GM12878 (cell line): ENCODE measurements around the gene CLASRP. TPM values are rescaled to one million over a fixed set of nuclear protein-coding genes. Genes with fewer than 3 reads are reported as not detected.
A peak's percentile ranks its signal among the peaks of the same experiment; 100 is the strongest.

Source experiments
- ATAC-seq: fragments of 200-7000 bp; cut with Tn5 transposase; 3 replicates; pipeline ENCODE4 v1.9.1; 2020; ENCODE audit warnings: mild to moderate bottlenecking, moderate library complexity
- BruUV-seq: library from RNA; stranded (reverse); fragments of 400-500 nt; replicated peaks from 2 replicates; lab custom pipeline; 2021; lab: Mats Ljungman, UMichigan
- CTCF ChIA-PET: fragments of 300-600 bp; sonication (Branson Sonifier 250); formaldehyde crosslinking; extraction: SDS; loops from one replicate; lab custom pipeline; 2021; ENCODE audit warnings: inconsistent platforms; lab: Yijun Ruan, JAX
- POLR2A ChIA-PET: fragments of 350-600 bp; formaldehyde crosslinking; extraction: SDS; loops from one replicate; lab custom pipeline; 2021; ENCODE audit warnings: inconsistent platforms; lab: Charles Lee
- RAD21 ChIA-PET: fragments of 300-600 bp; sonication (Branson Sonifier 250); formaldehyde crosslinking; loops from one replicate; lab custom pipeline; 2023; ENCODE audit warnings: antibody characterized with exemption; ENCODE audit not compliant: unreplicated experiment; lab: Charles Lee
- SMC1A ChIA-PET: fragments of 300-600 bp; sonication (Branson Sonifier 250); formaldehyde crosslinking; loops from one replicate; lab custom pipeline; 2023; ENCODE audit not compliant: unreplicated experiment, uncharacterized antibody; lab: Charles Lee
- DNase-seq: peaks from one replicate; pipeline ENCODE4 v3.0.0-alpha.2; 2011; ENCODE audit warnings: low read depth, low spot score
- FAIRE-seq: peaks from 3 replicates; lab custom pipeline; 2011; peaks lifted over from hg19 to GRCh38; lab: Jason Lieb, UNC
- H2AFZ ChIP-seq: 2 replicates; pipeline ENCODE4 v1.6.0; 2011; ENCODE audit warnings: low read depth, low read length, control low read depth; ENCODE audit not compliant: control insufficient read depth
- H3K27ac ChIP-seq: 2 replicates; pipeline ENCODE4 v1.5.1; 2011; ENCODE audit warnings: control low read depth; ENCODE audit not compliant: control insufficient read depth, insufficient read depth
- H3K27me3 ChIP-seq, 2 experiments: replicated peaks in 1 of 2; 2 replicates each; pipeline versions ENCODE4 v1.6.0 to v1.6.1; 2011; ENCODE audit warnings: low read length in 1 of 2; ENCODE audit not compliant: control insufficient read depth in 2 of 2, insufficient read depth in 2 of 2
- H3K36me3 ChIP-seq, 2 experiments: 2 replicates each; pipeline ENCODE4 v1.5.1; 2011; ENCODE audit warnings: low read length in 1 of 2; ENCODE audit not compliant: control insufficient read depth in 2 of 2, insufficient read depth in 2 of 2
- H3K4me1 ChIP-seq: 2 replicates; pipeline ENCODE4 v1.6.1; 2011; ENCODE audit warnings: mild to moderate bottlenecking, low read length, moderate library complexity, mixed read lengths; ENCODE audit not compliant: control insufficient read depth, insufficient read depth
- H3K4me2 ChIP-seq: 2 replicates; pipeline ENCODE4 v1.6.0; 2011; ENCODE audit warnings: control low read depth; ENCODE audit not compliant: control insufficient read depth, insufficient read depth
- H3K4me3 ChIP-seq: fragments of 200-600 bp; sonication (generic); 2 replicates; pipeline ENCODE4 v1.5.1; 2016
- H3K79me2 ChIP-seq: 2 replicates; pipeline ENCODE4 v1.6.0; 2011; ENCODE audit warnings: low read length; ENCODE audit not compliant: control insufficient read depth, insufficient read depth
- H3K9ac ChIP-seq: 2 replicates; pipeline ENCODE4 v1.8.0; 2011; ENCODE audit warnings: low read length, control low read depth, mixed read lengths; ENCODE audit not compliant: control insufficient read depth, insufficient read depth
- H3K9me3 ChIP-seq: replicated peaks from 3 replicates; pipeline ENCODE4 v1.5.1; 2011; ENCODE audit warnings: mild to moderate bottlenecking, low read length; ENCODE audit not compliant: control insufficient read depth, insufficient read depth
- H4K20me1 ChIP-seq: 2 replicates; pipeline ENCODE4 v1.6.0; 2011; ENCODE audit not compliant: control insufficient read depth, insufficient read depth
- BCL3 ChIP-seq: IDR thresholded peaks from 2 replicates; pipeline ENCODE4 v1.6.1; 2011; ENCODE audit warnings: borderline replicate concordance, low read depth, mild to moderate bottlenecking, moderate library complexity, low read length; ENCODE audit not compliant: insufficient read depth, poor library complexity, severe bottlenecking
- IRF4 ChIP-seq: IDR thresholded peaks from 2 replicates; pipeline ENCODE4 v1.6.1; 2011; ENCODE audit warnings: low read depth, low read length
- IRF5 ChIP-seq: fragments of 450-650 bp; IDR thresholded peaks from 2 replicates; pipeline ENCODE4 v1.6.1; 2017; ENCODE audit warnings: borderline replicate concordance
- MXI1 ChIP-seq: fragments of 150-350 bp; IDR thresholded peaks from 2 replicates; pipeline ENCODE4 v1.6.1; 2011; ENCODE audit warnings: low read depth, mild to moderate bottlenecking, inconsistent platforms, low read length, improper control_type of control experiment
- NBN ChIP-seq: fragments of 450-650 bp; IDR thresholded peaks from 2 replicates; pipeline ENCODE4 v1.6.1; 2016
- NFIC ChIP-seq: IDR thresholded peaks from 2 replicates; pipeline ENCODE4 v1.6.1; 2012; ENCODE audit warnings: low read depth, mild to moderate bottlenecking, inconsistent platforms, low read length, moderate library complexity
- NKRF ChIP-seq: fragments of 450-650 bp; conservative IDR thresholded peaks from 2 replicates; pipeline ENCODE4 v1.6.1; 2017; ENCODE audit warnings: mild to moderate bottlenecking, moderate library complexity
- PBX3 ChIP-seq: IDR thresholded peaks from 2 replicates; pipeline ENCODE4 v1.6.1; 2011; ENCODE audit warnings: mild to moderate bottlenecking, low read depth, low read length, moderate library complexity; ENCODE audit not compliant: insufficient replicate concordance
- SP1 ChIP-seq: IDR thresholded peaks from one replicate; pipeline ENCODE4 v1.6.1; 2011; ENCODE audit warnings: low read depth, low read length
- STAT1 ChIP-seq: fragments of 450-650 bp; conservative IDR thresholded peaks from 2 replicates; pipeline ENCODE4 v1.6.1; 2014; ENCODE audit warnings: antibody characterized with exemption, mild to moderate bottlenecking
- TARDBP ChIP-seq: IDR thresholded peaks from 2 replicates; pipeline ENCODE4 v1.6.1; 2016; ENCODE audit warnings: borderline replicate concordance
- ZNF592 ChIP-seq: fragments of 450-650 bp; IDR thresholded peaks from 2 replicates; pipeline ENCODE4 v1.6.1; 2017; ENCODE audit warnings: mild to moderate bottlenecking, moderate library complexity
- WGBS: methylation state at CpG from one replicate; pipeline ENCODE4 v1.1.6; 2016; ENCODE audit warnings: low lambda C conversion rate; ENCODE audit not compliant: insufficient replicate concordance, insufficient coverage; ENCODE audit errors: missing lambda C conversion rate; 5-methylcytosine and 5-hydroxymethylcytosine counted together
- in situ Hi-C: fragments of 300-500 bp; cut with MboI; formaldehyde crosslinking; loops from 9 replicates; pipeline ENCODE4 v1.14.3; 2018; ENCODE audit warnings: mixed read lengths
- intact Hi-C: fragments of 100-400 bp; cut with micrococcal nuclease; formaldehyde crosslinking; loops from one replicate; pipeline ENCODE4 v1.14.2; 2022; ENCODE audit not compliant: unreplicated experiment
- polyA plus RNA-seq, 11 experiments: library from polyadenylated mRNA; depleted of rRNA in 4 of 11; unstranded in 6 of 11; stranded (reverse) in 5 of 11; fragments of >200 nt; fragmentation: Nextera tagmentation in 4 of 11; fragmentation: Illumina TruSeq in 1 of 11; extraction: Ambion mirVana in 4 of 11; extraction: Trizol in 1 of 11; gene quantifications; 1 replicate in 1 of 11; 2 replicates in 10 of 11; pipeline versions ENCODE4 v1.2.1 to v1.2.3, GENCODE V29; 2011 to 2016; ENCODE audit warnings: inconsistent platforms in 2 of 11, missing spikeins in 2 of 11, low read depth in 1 of 11
- total RNA-seq, 4 experiments: library from RNA; depleted of rRNA in 3 of 4; stranded (reverse); fragments of >200 nt in 3 of 4; fragmentation: Illumina TruSeq in 1 of 4; extraction: Trizol in 1 of 4; gene quantifications; 2 replicates each; pipeline versions ENCODE4 v1.2.1 to v1.2.3, GENCODE V29; 2013 to 2021

The CLASRP gene
- total and polyA plus RNA-seq, 10 of the 15 experiments (the other 5 are each of a cell fraction or from before 2014, with no cell fraction given): 0.68 to 75.8 (median 30.2) TPM

GRCh38 chr19:45074744-45075300 is 36.0 kb downstream of the CLASRP start:
- no peak overlapping the region for H2AFZ ChIP-seq
- POLR2A ChIA-PET: interaction anchor here (0.8 to 2.5 kb wide), 12 partner anchors 8 to 183 kb away, joined by 3 to 12 read pairs (median 4); partner anchors contain the start of genes CLASRP, CLPTM1 and PPP1R37
- CTCF ChIA-PET: interaction anchor here (0.8 to 2.4 kb wide), 12 partner anchors 15 to 1270 kb away, joined by 3 to 14 read pairs (median 4); partner anchors contain the start of genes BLOC1S3 and TRAPPC6A
- no TSS peak for BruUV-seq
- SMC1A ChIA-PET: interaction anchor here (1.0 to 2.0 kb wide), 6 partner anchors 15 to 104 kb away, joined by 3 to 7 read pairs (median 4); partner anchors contain the start of genes BLOC1S3 and TRAPPC6A
- peak overlapping the region; percentile 87 for H3K27ac ChIP-seq
- peak overlapping the region; percentile 92 for H3K4me2 ChIP-seq
- intact Hi-C loops (loop anchor here (5.0 to 10.0 kb wide), 3 partner anchors 62 to 400 kb away; partner anchors contain the start of genes BLOC1S3 and TRAPPC6A), in situ Hi-C loops (no loop called here)
- WGBS: 34% methylated on average over 11 of the region's 11 CpGs
- no peaks in the 10 kb centered on the region for H3K27me3 ChIP-seq
- peak overlapping the region; percentile 82 for H3K9ac ChIP-seq
- H3K9me3 ChIP-seq: no peaks in the 10 kb centered on the region
- peaks cover 7 to 22% of the 10 kb centered on the region in 2 experiments; a peak in 3 of 4 replicates for H3K36me3 ChIP-seq
- no peaks in the 10 kb centered on the region; the same call in 1 of the 2 replicates for H4K20me1 ChIP-seq
- FAIRE-seq (peak; percentile 80), DNase-seq (no peak), ATAC-seq (no peak)
- peak overlapping the region; percentile 84 for H3K4me3 ChIP-seq
- RAD21 ChIA-PET: interaction anchor here (0.6 to 2.0 kb wide), 10 partner anchors 9 to 103 kb away, joined by 3 to 7 read pairs (median 4); partner anchors contain the start of genes BLOC1S3 and TRAPPC6A
- peaks cover 50% of the 10 kb centered on the region for H3K79me2 ChIP-seq
- H3K4me1 ChIP-seq: peaks cover 21% of the 10 kb centered on the region
- TF ChIP-seq ZNF592 (no peak), IRF5 (no peak), IRF4 (no peak), SP1 (no peak), NBN (peak; percentile 29; the same call in 1 of the 2 replicates), STAT1 (no peak), MXI1 (no peak; the same call in 1 of the 2 replicates), BCL3 (no peak), NKRF (peak; percentile 53), NFIC (peak; percentile 17; the same call in 1 of the 2 replicates), TARDBP (no peak), PBX3 (peak; percentile 8)
